ENCODE results near the gene PHACTR3.

The PHACTR3 gene

GRCh38 chr20:59772931-59773913 lies 168.9 kb downstream of the PHACTR3 start:
- no peak for TF ChIP-seq CTCF (IDR thresholded peaks at IDR 0.05; ENCODE audit: extremely low read depth, insufficient read depth, missing control alignments)
- in situ Hi-C loops (cut with MboI; ENCODE audit: low pct_unique_long_range_greater_than_20kb, low sequenced_read_pairs, unreplicated experiment), result no loop called here
- DNase-seq (ENCODE audit: low spot score), result no peak

GRCh38 chr20:59774204-59774641 lies 169.9 kb downstream of the PHACTR3 start:
- no peak for DNase-seq (ENCODE audit: low spot score)
- no peak for TF ChIP-seq CTCF (IDR thresholded peaks at IDR 0.05; ENCODE audit: extremely low read depth, insufficient read depth, missing control alignments)
- in situ Hi-C loops (cut with MboI; ENCODE audit: low pct_unique_long_range_greater_than_20kb, low sequenced_read_pairs, unreplicated experiment), result no loop called here

- in situ Hi-C loops (cut with MboI; ENCODE audit: low pct_unique_long_range_greater_than_20kb, low sequenced_read_pairs, unreplicated experiment), result no loop called here
- TF ChIP-seq CTCF (IDR thresholded peaks at IDR 0.05; ENCODE audit: extremely low read depth, insufficient read depth, missing control alignments), result no peak
- no peak for DNase-seq (ENCODE audit: low spot score)
Observed at GRCh38 chr20:59774921-59775686, 170.8 kb downstream of the PHACTR3 start.

- in situ Hi-C loops (cut with MboI; ENCODE audit: low pct_unique_long_range_greater_than_20kb, low sequenced_read_pairs, unreplicated experiment), result no loop called here
- no peak for TF ChIP-seq CTCF (IDR thresholded peaks at IDR 0.05; ENCODE audit: extremely low read depth, insufficient read depth, missing control alignments)
- DNase-seq (ENCODE audit: low spot score), result no peak
Observed at GRCh38 chr20:59775687-59776055, 171.3 kb downstream of the PHACTR3 start.

GRCh38 chr20:59776059-59776603 lies 171.8 kb downstream of the PHACTR3 start:
- TF ChIP-seq CTCF (IDR thresholded peaks at IDR 0.05; ENCODE audit: extremely low read depth, insufficient read depth, missing control alignments), result no peak
- DNase-seq (ENCODE audit: low spot score), result no peak
- in situ Hi-C loops (cut with MboI; ENCODE audit: low pct_unique_long_range_greater_than_20kb, low sequenced_read_pairs, unreplicated experiment), result no loop called here

- in situ Hi-C loops (cut with MboI; ENCODE audit: low pct_unique_long_range_greater_than_20kb, low sequenced_read_pairs, unreplicated experiment), result no loop called here
- DNase-seq (ENCODE audit: low spot score), result no peak
- no peak for TF ChIP-seq CTCF (IDR thresholded peaks at IDR 0.05; ENCODE audit: extremely low read depth, insufficient read depth, missing control alignments)
Observed at GRCh38 chr20:59776626-59777330, 172.4 kb downstream of the PHACTR3 start.

Measured in GM13977 (cell line).